GM18861 (cell line): ENCODE results near the gene TMEM272.

Experiments
- ATAC-seq: cut with Tn5 transposase; IDR thresholded peaks from one replicate; pipeline ENCODE4 v1.9.1; 2021; ENCODE audit not compliant: unreplicated experiment

TMEM272 gene

DNA sequence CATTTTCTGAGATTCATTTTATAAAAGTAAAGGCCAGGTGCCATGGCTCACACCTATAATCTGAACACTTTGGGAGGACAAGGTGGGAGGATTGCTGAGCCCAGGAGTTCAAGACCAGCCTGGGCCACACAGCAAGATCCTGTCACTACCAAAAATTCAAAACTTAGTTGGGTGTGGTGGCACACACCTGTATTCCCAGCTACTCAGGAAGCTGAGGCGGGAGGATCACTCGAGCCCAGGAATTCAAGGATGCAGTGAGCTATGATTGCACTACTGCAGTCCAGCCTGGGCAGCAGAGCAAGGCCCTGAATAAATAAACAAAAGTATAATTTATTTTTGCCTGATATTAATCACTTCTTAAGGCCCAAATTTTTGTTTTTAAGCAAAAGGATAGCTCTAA is 81.5 kb downstream of the TMEM272 start:
- no peak for ATAC-seq
